GM15510 (cell line): ENCODE measurements around the gene LDAH.

Experiments
- POLR2A ChIP-seq: IDR thresholded peaks from 3 replicates; pipeline ENCODE4 v1.6.1; 2011; ENCODE audit warnings: borderline replicate concordance; ENCODE audit not compliant: insufficient read length; ENCODE audit errors: extremely low read depth

LDAH gene

DNA sequence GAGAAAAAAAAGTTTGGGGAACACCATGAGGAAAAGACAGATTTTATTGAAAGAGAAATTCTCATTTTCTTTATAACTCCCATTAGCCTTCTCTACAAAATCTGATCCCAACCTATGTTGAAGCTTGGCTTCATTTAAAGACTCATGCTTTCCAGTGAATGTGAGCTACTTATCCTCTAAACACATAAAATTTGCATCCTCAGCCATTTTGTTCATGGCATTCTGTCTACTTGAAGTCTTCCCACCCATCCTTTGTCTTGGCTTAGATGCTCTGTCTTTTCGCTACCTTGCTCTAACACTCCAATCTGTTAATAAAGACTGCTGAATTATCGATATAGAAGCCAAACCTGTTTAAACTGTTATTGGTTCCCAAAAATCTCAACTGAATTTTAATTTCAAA is 116.7 kb downstream of the LDAH start:
- no peak for TF ChIP-seq POLR2A

GRCh38 chr2:20704886-20705285 is 118.0 kb downstream of the LDAH start:
- TF ChIP-seq POLR2A = no peak

GRCh38 chr2:20702563-20702962 is 120.3 kb downstream of the LDAH start:
- TF ChIP-seq POLR2A = no peak

DNA sequence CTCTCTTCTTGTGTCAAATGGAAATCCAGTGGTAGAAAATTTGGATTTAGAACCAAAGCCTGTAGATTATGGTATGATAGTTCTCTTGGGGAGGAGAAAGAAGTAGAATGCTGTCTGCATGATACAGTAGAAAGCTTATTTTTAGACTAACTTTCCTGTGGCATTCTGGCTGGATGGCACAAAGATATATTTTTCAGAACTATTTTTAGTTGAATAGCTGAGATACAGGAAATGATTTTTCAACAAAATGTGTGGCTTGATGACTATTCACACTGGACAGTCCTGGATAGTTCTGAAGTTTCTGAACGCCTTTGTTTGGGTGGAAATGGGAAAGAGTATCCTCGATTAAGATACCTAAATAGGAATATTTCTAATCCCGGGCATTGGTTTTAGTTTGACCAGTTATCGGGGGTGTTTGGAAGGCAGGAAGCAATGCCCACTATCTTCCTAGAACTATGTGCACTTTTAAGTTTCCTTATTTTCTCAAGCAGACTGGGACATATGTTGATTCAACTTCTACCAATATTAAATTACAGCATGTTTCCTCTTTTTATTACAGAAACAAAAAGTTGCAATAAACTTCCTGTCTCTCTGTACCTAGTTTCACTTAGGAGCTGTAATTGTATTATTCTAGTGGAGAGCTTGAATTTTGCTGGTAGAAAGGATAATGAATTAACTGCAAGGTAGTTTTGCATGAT is 123.8 kb downstream of the LDAH start:
- no peak for TF ChIP-seq POLR2A

DNA sequence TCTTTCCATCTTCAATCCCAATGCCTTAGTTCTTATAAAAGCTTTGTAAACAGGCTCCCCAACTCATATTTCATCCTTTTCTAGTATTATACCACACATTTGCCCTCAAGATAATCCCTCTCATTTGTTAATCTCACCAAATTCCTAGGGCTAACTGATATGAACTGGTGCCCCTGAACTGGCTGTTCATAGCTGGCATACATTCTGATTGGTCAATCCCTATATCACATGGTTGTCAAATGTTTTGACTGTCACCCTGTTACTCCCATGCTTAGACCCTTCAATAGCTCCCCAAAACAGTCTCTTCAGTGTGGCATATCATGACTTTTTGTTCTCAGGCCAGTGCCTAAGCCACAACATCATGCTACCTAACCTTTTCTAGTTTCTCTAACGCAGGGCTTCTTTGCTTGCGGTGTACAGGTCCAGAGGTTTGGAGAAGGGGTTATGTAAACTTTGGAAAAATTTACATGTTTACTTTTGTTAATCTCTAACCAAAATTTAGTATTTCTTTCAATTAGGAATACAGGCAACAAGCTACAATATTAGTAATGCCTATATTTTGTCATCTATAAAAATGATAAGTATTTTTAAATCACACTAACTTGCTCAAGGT is 125.5 kb downstream of the LDAH start:
- TF ChIP-seq POLR2A = no peak

GRCh38 chr2:20696366-20696765 is 126.5 kb downstream of the LDAH start:
- TF ChIP-seq POLR2A = no peak

DNA sequence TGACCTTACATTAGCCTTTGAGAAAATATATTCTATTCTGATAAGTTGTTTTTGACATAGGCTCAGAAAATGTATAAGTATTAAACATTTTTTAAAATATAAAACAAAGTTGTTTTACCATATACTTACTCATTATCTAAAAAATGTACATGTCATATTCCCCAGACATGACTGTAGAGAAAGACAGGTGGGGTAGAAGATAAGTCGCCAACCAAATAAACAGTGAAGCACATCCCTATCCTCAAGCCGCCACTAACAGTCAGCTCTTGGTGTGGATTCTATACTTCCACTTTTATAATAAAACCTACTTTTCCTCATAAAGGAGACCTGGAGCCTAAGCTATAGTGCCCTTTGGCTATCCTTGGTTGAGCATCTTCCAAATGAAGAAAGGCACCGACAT is 129.6 kb downstream of the LDAH start:
- no peak for TF ChIP-seq POLR2A

DNA sequence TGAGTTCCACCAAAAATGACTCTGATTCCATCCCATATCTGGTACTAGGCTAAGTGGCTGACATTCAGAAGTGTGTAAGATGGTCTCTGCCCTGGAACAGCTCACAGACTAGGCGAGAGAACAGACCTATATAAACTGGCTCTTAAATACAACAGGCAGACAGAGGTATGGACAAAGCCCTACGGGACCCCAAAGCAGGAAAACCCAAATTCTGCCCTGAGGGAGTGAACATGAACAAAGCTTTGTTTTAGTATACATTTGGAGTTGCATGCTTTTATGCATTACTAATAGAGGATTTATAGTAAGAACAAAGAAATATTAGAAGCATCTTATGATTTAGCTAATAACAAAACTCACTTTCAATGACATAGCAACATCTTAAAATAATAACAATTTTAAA is 130.8 kb downstream of the LDAH start:
- TF ChIP-seq POLR2A = no peak

- no peak for TF ChIP-seq POLR2A
Observed at GRCh38 chr2:20691076-20691734, 131.7 kb downstream of the LDAH start.

DNA sequence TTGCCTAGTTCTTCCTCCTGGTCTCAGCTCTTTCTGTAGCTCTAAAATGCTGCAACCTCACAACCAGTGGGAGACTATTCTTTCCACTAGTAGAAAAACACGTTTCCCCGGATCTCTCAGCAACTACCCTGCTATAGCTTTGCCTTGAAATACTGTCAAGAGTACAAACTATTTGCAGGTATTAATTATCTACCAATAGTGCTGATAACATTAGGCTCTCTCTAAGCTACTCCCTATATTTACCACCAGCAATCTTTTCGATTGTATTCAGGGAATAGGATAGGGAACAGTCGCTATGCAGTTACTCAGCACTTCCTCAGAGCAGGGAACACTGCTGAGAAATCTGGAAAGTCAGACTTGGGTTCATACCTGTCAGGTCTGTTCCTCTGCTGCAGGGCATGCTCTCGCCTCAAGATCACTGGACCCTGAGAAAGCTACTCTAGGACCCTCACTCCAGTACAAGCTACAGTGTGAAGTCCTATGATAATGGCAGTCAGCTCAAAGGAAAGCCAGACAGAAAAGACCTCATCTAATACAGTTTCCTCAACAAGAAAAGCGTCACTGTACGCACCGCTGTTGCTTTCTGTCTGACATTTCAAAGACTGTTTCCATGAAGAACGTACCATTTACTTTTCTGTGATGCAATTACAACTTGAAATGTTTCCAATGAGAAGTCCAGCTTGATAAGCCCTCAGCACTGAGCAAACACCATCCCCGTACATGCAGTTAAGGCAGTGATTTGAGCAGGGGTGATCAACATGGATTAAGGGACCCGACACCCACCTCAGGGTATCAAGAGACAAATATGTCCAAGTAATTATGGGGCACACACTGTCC is 133.3 kb downstream of the LDAH start:
- TF ChIP-seq POLR2A = no peak

GRCh38 chr2:20687260-20687832 is 135.6 kb downstream of the LDAH start:
- TF ChIP-seq POLR2A = no peak

GRCh38 chr2:20684581-20685063 is 138.3 kb downstream of the LDAH start:
- TF ChIP-seq POLR2A = no peak

DNA sequence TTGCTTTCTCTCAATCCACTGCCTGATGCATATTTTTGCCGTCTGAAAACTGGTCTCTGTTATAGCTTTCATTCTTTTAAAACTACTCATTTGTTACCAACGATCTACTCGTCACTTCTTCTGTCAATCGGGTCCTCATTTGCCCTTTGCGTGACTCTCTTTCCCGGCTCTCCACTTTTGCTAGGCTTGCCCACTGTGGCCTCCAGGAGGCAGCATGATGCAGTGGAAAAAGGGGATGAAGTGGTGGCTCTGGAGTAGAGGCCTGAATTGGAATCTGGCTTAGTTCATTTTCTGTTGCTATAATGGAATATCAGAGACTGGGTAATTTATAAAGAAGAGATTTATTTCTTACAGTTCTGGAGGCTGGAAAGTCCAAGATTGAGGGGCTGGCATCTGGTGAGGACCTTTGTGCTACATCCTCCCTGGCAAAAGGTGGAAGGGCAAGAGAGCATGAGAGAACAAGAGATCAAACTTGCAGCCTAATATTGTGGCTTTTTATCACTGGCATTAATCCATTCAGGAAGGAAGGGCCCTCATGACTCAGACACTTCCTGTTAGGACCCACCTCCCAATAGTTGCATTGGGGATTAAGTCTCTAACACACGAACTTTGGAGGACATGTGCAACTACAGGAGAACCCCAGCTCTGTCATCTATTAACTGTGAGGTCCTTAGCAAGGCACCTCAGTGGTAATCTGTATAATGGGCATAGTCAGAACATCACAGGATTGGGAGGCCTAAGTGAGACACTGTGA is 140.6 kb downstream of the LDAH start:
- TF ChIP-seq POLR2A = no peak
